IMR-90 (cell line): ENCODE measurements around the gene WDR11. TPM values are rescaled to one million over a fixed set of nuclear protein-coding genes. Genes with fewer than 3 reads are reported as not detected.

ENCODE experiments used
- ATAC-seq: fragments of 200-7000 bp; cut with Tn5 transposase; 2 replicates; pipeline ENCODE4 v1.9.1; 2020; ENCODE audit warnings: low read depth, mild to moderate bottlenecking, moderate library complexity
- BruUV-seq: library from RNA; stranded (reverse); fragments of 400-500 nt; replicated peaks from 2 replicates; lab custom pipeline; 2021; lab: Mats Ljungman, UMichigan
- CTCF ChIA-PET: fragments of 300-600 bp; formaldehyde crosslinking; extraction: SDS; loops from one replicate; lab custom pipeline; 2021; ENCODE audit warnings: antibody characterized with exemption; lab: Yijun Ruan, JAX
- POLR2A ChIA-PET: fragments of 300-600 bp; sonication (Branson Sonifier 250); formaldehyde crosslinking; loops from one replicate; lab custom pipeline; 2022; ENCODE audit warnings: antibody characterized with exemption; ENCODE audit not compliant: unreplicated experiment; lab: Charles Lee
- DNase-seq: peaks from one replicate; pipeline ENCODE4 v3.0.0; 2013
- H2AFZ ChIP-seq: replicated peaks from 2 replicates; pipeline ENCODE3; 2013; ENCODE audit warnings: low read length, mild to moderate bottlenecking; ENCODE audit not compliant: poor library complexity
- H2AK5ac ChIP-seq: 2 replicates; pipeline ENCODE4 v1.6.1; 2013; ENCODE audit warnings: low read depth, low read length, inconsistent platforms
- H2AK9ac ChIP-seq: replicated peaks from 2 replicates; pipeline ENCODE3; 2013; ENCODE audit warnings: mild to moderate bottlenecking, low read depth, low read length, moderate library complexity; ENCODE audit not compliant: poor library complexity
- H2BK120ac ChIP-seq: 2 replicates; pipeline ENCODE4 v1.6.1; 2013; ENCODE audit warnings: low read depth, low read length, inconsistent platforms
- H2BK15ac ChIP-seq: 3 replicates; pipeline ENCODE4 v1.6.1; 2013; ENCODE audit warnings: low read depth, low read length, inconsistent platforms
- H2BK20ac ChIP-seq: 2 replicates; pipeline ENCODE4 v1.6.1; 2013; ENCODE audit warnings: low read depth, mild to moderate bottlenecking, inconsistent platforms, low read length, moderate library complexity
- H2BK5ac ChIP-seq: 2 replicates; pipeline ENCODE4 v1.6.1; 2013; ENCODE audit warnings: mild to moderate bottlenecking, low read depth, low read length, inconsistent platforms; ENCODE audit not compliant: poor library complexity, severe bottlenecking
- H3K14ac ChIP-seq: replicated peaks from 2 replicates; pipeline ENCODE4 v1.6.1; 2013; ENCODE audit warnings: low read depth, low read length, inconsistent platforms
- H3K18ac ChIP-seq: 2 replicates; pipeline ENCODE4 v1.6.1; 2013; ENCODE audit warnings: low read depth, low read length, control low read depth
- H3K23ac ChIP-seq: 2 replicates; pipeline ENCODE4 v1.6.1; 2013; ENCODE audit warnings: low read depth, low read length, inconsistent platforms
- H3K27ac ChIP-seq: 2 replicates; pipeline ENCODE4 v1.5.1; 2013; ENCODE audit warnings: mild to moderate bottlenecking, control low read depth, low read length; ENCODE audit not compliant: insufficient read depth
- H3K27me3 ChIP-seq: 2 replicates; pipeline ENCODE4 v1.6.1; 2013; ENCODE audit warnings: low read length; ENCODE audit not compliant: control insufficient read depth, insufficient read depth
- H3K36me3 ChIP-seq: 2 replicates; pipeline ENCODE4 v1.6.1; 2013; ENCODE audit warnings: low read length, mixed read lengths; ENCODE audit not compliant: control insufficient read depth, insufficient read depth
- H3K4ac ChIP-seq: 2 replicates; pipeline ENCODE4 v1.6.1; 2013; ENCODE audit warnings: low read depth, low read length, inconsistent platforms
- H3K4me1 ChIP-seq: 2 replicates; pipeline ENCODE4 v1.6.1; 2013; ENCODE audit warnings: low read length, mixed read lengths; ENCODE audit not compliant: control insufficient read depth, insufficient read depth
- H3K4me2 ChIP-seq: 2 replicates; pipeline ENCODE4 v1.6.1; 2013; ENCODE audit warnings: low read depth, mild to moderate bottlenecking, control low read depth, low read length, moderate library complexity
- H3K4me3 ChIP-seq: 2 replicates; pipeline ENCODE4 v1.5.1; 2013; ENCODE audit warnings: low read depth, mild to moderate bottlenecking, control low read depth, low read length, moderate library complexity; ENCODE audit not compliant: insufficient read depth
- H3K56ac ChIP-seq: 2 replicates; pipeline ENCODE4 v1.6.1; 2013; ENCODE audit warnings: low read length, inconsistent platforms; ENCODE audit not compliant: insufficient read depth; ENCODE audit errors: extremely low read depth
- H3K79me1 ChIP-seq, 2 experiments: 2 replicates each; pipeline ENCODE4 v1.6.1; 2013; ENCODE audit warnings: low read length in 2 of 2, inconsistent platforms in 1 of 2, low read depth in 1 of 2
- H3K9ac ChIP-seq: 2 replicates; pipeline ENCODE4 v1.6.1; 2013; ENCODE audit warnings: low read depth, low read length, control low read depth
- H3K9me1 ChIP-seq: 2 replicates; pipeline ENCODE4 v1.6.1; 2013; ENCODE audit warnings: low read length, inconsistent platforms; ENCODE audit not compliant: insufficient read depth
- H3K9me3 ChIP-seq: 2 replicates; pipeline ENCODE4 v1.6.1; 2013; ENCODE audit warnings: low read length; ENCODE audit not compliant: control insufficient read depth, insufficient read depth
- H4K20me1 ChIP-seq: 2 replicates; pipeline ENCODE4 v1.6.1; 2013; ENCODE audit warnings: low read length, inconsistent platforms; ENCODE audit not compliant: insufficient read depth
- H4K5ac ChIP-seq: 2 replicates; pipeline ENCODE4 v1.6.1; 2013; ENCODE audit warnings: mild to moderate bottlenecking, low read depth, low read length, control low read depth
- H4K8ac ChIP-seq, 2 experiments: 2 replicates each; pipeline ENCODE4 v1.6.1; 2013; ENCODE audit warnings: low read depth in 2 of 2, low read length in 2 of 2, control low read depth in 1 of 2, inconsistent platforms in 1 of 2
- H4K91ac ChIP-seq: 2 replicates; pipeline ENCODE4 v1.6.1; 2013; ENCODE audit warnings: low read depth, low read length, inconsistent platforms; ENCODE audit not compliant: insufficient read depth
- CEBPB ChIP-seq: IDR thresholded peaks from 2 replicates; pipeline ENCODE4 v1.6.1; 2012; ENCODE audit warnings: low read depth, low read length, improper control_type of control experiment
- CTCF ChIP-seq: conservative IDR thresholded peaks from 2 replicates; pipeline ENCODE4 v1.5.1; 2012; ENCODE audit warnings: mild to moderate bottlenecking, low read depth, low read length, improper control_type of control experiment
- FOS ChIP-seq: fragments of 150-350 bp; IDR thresholded peaks from 2 replicates; pipeline ENCODE4 v1.6.1; 2016; ENCODE audit warnings: low read depth, low read length
- MAFK ChIP-seq: IDR thresholded peaks from 2 replicates; pipeline ENCODE4 v1.6.1; 2012; ENCODE audit warnings: low read depth, low read length, improper control_type of control experiment
- POLR2A ChIP-seq: IDR thresholded peaks from 2 replicates; pipeline ENCODE4 v1.6.1; 2012; ENCODE audit warnings: mild to moderate bottlenecking, low read depth, low read length
- RFX5 ChIP-seq: IDR thresholded peaks from 2 replicates; pipeline ENCODE4 v1.8.0; 2012; ENCODE audit warnings: low read depth, mild to moderate bottlenecking, low read length, moderate library complexity
- SMC3 ChIP-seq: fragments of 150-350 bp; IDR thresholded peaks from 2 replicates; pipeline ENCODE4 v1.6.1; 2016; ENCODE audit warnings: low read depth, mild to moderate bottlenecking, antibody characterized with exemption, low read length, moderate library complexity
- WGBS, 2 experiments: methylation state at CpG; one replicate each; pipeline versions ENCODE4 v1.1.5 to v1.1.7; 2013; ENCODE audit warnings: missing lambda C conversion rate in 2 of 2; ENCODE audit not compliant: insufficient read length in 1 of 2; ENCODE audit errors: extremely low coverage in 2 of 2; 5-methylcytosine and 5-hydroxymethylcytosine counted together
- dilution Hi-C: fragments of 300-500 bp; cut with HindIII; formaldehyde crosslinking; loops from one replicate; pipeline ENCODE4 v1.14.3; 2018; ENCODE audit warnings: low sequenced_read_pairs; ENCODE audit not compliant: unreplicated experiment
- in situ Hi-C: fragments of 300-500 bp; cut with MboI; formaldehyde crosslinking; loops from 3 replicates; pipeline ENCODE4 v1.14.3; 2019; ENCODE audit warnings: low sequenced_read_pairs, inconsistent platforms, mixed read lengths
- intact Hi-C: fragments of 100-400 bp; cut with micrococcal nuclease; formaldehyde crosslinking; loops from 2 replicates; pipeline ENCODE4 v1.10.0; 2022
- polyA plus RNA-seq, 3 experiments: library from polyadenylated mRNA; depleted of rRNA; stranded (reverse); fragments of >200 nt; gene quantifications; 2 replicates each; pipeline ENCODE4 v1.2.3, GENCODE V29; 2012; ENCODE audit warnings: low replicate concordance in 1 of 3
- total RNA-seq: library from RNA; depleted of rRNA; stranded (reverse); fragments of >200 nt; gene quantifications from 2 replicates; pipeline ENCODE4 v1.2.3, GENCODE V29; 2012

Gene WDR11
- total and polyA plus RNA-seq, 2 of the 4 experiments (the other 2 are of a cell fraction): 31.6 to 62.6 TPM

- Histone ChIP-seq H4K20me1 (no peaks in the 10 kb centered on the region), H3K36me3 (peaks cover 19% of the 10 kb centered on the region), H2BK5ac (no peak overlapping the region), H2AK5ac (no peak overlapping the region), H3K14ac (no peak overlapping the region), H4K91ac (no peak overlapping the region), H4K8ac (no peak overlapping the region), H3K9ac (no peak overlapping the region), H3K18ac (no peak overlapping the region), H3K4me2 (no peak overlapping the region), H2BK20ac (no peak overlapping the region), H3K4me1 (no peaks in the 10 kb centered on the region), H2AK9ac (no peak overlapping the region), H3K56ac (no peak overlapping the region), H3K4me3 (no peak overlapping the region), H3K23ac (no peak overlapping the region), H4K5ac (no peak overlapping the region), H3K27me3 (no peaks in the 10 kb centered on the region), H3K79me1 (no peaks in the 10 kb centered on the region), H3K9me1 (no peaks in the 10 kb centered on the region; the same call in 1 of the 2 replicates), H3K4ac (no peak overlapping the region), H2BK15ac (no peak overlapping the region), H3K9me3 (no peaks in the 10 kb centered on the region), H3K27ac (no peak overlapping the region), H2BK120ac (no peak overlapping the region), H2AFZ (no peak overlapping the region)
- ATAC-seq (no peak), DNase-seq (no peak)
- no TSS peak for BruUV-seq
- no CpG with 5 or more reads among the region's 3 CpGs for WGBS, 2 experiments
- no peak for TF ChIP-seq MAFK
- TF ChIP-seq SMC3: no peak
- TF ChIP-seq CTCF: no peak
- no peak for TF ChIP-seq POLR2A
- no peak for TF ChIP-seq FOS
- no peak for TF ChIP-seq RFX5
- TF ChIP-seq CEBPB: no peak
- ChIA-PET POLR2A (no interaction called here), CTCF (no interaction called here)
- dilution Hi-C loops (no loop called here), intact Hi-C loops (no loop called here), in situ Hi-C loops (no loop called here)
Observed at GRCh38 chr10:120887482-120887881, 36.3 kb downstream of the WDR11 start.
